ENCODE data around the gene ABI1. TPM values are rescaled to one million over a fixed set of nuclear protein-coding genes. Genes with fewer than 3 reads are reported as not detected.
A peak's percentile ranks its signal among the peaks of the same experiment; 100 is the strongest.

ABI1 gene
- total RNA-seq, 1 donor from 2014 or later = 67.5 TPM

DNA sequence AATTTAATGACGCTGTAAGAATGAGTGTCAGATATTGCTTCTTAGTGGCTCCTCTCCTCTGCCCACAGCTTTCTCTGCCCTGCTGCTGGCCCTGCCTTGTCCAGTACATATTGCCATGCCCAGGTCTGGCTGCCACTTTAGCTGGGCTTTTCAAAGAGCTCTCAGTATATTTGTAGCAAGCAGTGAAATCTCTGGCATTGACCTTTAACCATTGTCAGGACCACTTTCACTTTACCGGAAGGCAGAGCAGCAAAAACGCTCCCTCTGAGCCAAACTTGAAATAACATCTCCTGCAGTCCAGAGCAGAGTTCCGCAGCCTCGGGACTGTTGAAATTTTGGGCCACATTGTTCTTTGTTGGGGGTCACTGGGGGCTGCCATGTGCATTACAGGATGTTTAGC lies 149.4 kb downstream of the ABI1 start:
- Mint-ChIP-seq H3K4me1 (ENCODE audit: unreplicated experiment) (no peaks in the 10 kb centered on the region), H3K4me3 (ENCODE audit: unreplicated experiment) (no peak overlapping the region), H3K9me3 (ENCODE audit: unreplicated experiment) (no peaks in the 10 kb centered on the region), H3K27me3 (ENCODE audit: unreplicated experiment) (peaks cover 4% of the 10 kb centered on the region), H3K27ac (ENCODE audit: unreplicated experiment) (no peak overlapping the region), H3K36me3 (ENCODE audit: low read depth, unreplicated experiment) (peaks cover 20% of the 10 kb centered on the region)
- TF ChIP-seq, protein P1, sequence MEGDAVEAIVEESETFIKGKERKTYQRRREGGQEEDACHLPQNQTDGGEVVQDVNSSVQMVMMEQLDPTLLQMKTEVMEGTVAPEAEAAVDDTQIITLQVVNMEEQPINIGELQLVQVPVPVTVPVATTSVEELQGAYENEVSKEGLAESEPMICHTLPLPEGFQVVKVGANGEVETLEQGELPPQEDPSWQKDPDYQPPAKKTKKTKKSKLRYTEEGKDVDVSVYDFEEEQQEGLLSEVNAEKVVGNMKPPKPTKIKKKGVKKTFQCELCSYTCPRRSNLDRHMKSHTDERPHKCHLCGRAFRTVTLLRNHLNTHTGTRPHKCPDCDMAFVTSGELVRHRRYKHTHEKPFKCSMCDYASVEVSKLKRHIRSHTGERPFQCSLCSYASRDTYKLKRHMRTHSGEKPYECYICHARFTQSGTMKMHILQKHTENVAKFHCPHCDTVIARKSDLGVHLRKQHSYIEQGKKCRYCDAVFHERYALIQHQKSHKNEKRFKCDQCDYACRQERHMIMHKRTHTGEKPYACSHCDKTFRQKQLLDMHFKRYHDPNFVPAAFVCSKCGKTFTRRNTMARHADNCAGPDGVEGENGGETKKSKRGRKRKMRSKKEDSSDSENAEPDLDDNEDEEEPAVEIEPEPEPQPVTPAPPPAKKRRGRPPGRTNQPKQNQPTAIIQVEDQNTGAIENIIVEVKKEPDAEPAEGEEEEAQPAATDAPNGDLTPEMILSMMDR (IDR thresholded peaks at IDR 0.05; ENCODE audit: unreplicated experiment) = no peak
- DNase-seq (ENCODE audit: low spot score) = no peak

DNA sequence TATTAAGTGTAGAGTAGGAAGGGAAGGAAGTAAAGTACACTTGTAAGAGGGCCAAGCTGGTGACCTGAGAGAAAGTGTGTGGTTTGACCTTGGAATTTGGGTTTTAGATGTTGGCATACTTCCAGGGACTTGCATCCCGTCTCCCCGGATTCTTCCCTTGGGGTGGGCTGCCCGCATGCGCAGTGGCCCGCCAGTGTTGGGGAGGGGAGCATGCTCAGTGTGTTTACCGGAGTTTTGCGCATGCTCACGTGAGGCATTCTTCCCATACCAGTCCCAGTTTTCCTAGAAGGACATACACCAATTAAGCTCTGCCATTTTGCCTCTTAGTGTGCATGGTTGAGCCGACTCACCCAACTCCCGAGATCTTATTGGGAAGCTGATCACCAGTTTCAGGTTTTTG lies 153.8 kb downstream of the ABI1 start:
- Mint-ChIP-seq H3K4me1 (ENCODE audit: unreplicated experiment) (peaks cover 3% of the 10 kb centered on the region), H3K27me3 (ENCODE audit: unreplicated experiment) (peaks cover 4% of the 10 kb centered on the region), H3K9me3 (ENCODE audit: unreplicated experiment) (no peaks in the 10 kb centered on the region), H3K4me3 (ENCODE audit: unreplicated experiment) (no peak overlapping the region), H3K36me3 (ENCODE audit: low read depth, unreplicated experiment) (peaks cover 17% of the 10 kb centered on the region), H3K27ac (ENCODE audit: unreplicated experiment) (peak overlapping the region; percentile 13)
- TF ChIP-seq, protein P1 (IDR thresholded peaks at IDR 0.05; ENCODE audit: unreplicated experiment) = no peak
- no peak for DNase-seq (ENCODE audit: low spot score)

DNA sequence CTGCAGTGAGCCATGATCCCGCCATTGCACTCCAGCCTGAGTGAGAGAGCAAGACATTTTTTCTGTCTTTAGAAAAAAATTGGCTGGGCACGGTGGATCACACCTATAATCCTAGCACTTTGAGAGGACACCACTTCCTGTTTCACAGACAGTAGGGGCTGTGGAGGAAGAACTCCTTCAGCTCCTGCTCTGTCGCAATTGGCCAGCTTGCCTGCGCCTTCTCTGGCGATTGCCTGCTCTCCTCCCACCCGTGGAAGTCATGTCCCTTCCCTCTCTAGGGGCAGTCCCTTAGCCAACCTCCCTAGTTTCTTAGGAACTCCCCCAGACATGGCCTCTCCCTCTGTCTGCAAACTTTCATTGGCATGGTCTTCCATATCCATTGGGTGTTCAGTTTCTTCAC lies 154.6 kb downstream of the ABI1 start:
- peaks cover 4% of the 10 kb centered on the region for H3K27me3 Mint-ChIP-seq (ENCODE audit: unreplicated experiment)
- H3K27ac Mint-ChIP-seq (ENCODE audit: unreplicated experiment) = peak overlapping the region; percentile 13
- H3K4me1 Mint-ChIP-seq (ENCODE audit: unreplicated experiment) = peaks cover 3% of the 10 kb centered on the region
- H3K36me3 Mint-ChIP-seq (ENCODE audit: low read depth, unreplicated experiment) = peaks cover 17% of the 10 kb centered on the region
- TF ChIP-seq, protein P1 (IDR thresholded peaks at IDR 0.05; ENCODE audit: unreplicated experiment) = no peak
- H3K9me3 Mint-ChIP-seq (ENCODE audit: unreplicated experiment) = no peaks in the 10 kb centered on the region
- DNase-seq (ENCODE audit: low spot score) = no peak
- H3K4me3 Mint-ChIP-seq (ENCODE audit: unreplicated experiment) = peak overlapping the region; percentile 33

DNA sequence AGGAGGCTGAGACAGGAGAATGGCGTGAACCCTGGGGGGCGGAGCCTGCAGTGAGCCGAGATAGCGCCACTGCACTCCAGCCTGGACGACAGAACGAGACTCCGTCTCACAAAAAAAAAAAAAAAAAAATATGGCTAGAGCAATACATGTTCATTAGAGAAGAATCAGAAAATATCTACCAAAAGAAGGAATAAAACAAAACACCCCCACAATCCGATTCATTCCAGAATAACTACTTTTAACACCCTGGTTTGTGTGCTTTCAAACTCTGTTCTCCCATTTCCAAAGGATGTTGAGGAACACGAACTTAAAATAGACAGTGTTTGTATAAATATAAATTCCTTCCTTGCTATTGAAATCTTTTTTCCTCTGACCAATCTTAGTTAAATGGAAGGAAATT lies 156.8 kb downstream of the ABI1 start:
- H3K36me3 Mint-ChIP-seq (ENCODE audit: low read depth, unreplicated experiment) = peaks cover 17% of the 10 kb centered on the region

DNA sequence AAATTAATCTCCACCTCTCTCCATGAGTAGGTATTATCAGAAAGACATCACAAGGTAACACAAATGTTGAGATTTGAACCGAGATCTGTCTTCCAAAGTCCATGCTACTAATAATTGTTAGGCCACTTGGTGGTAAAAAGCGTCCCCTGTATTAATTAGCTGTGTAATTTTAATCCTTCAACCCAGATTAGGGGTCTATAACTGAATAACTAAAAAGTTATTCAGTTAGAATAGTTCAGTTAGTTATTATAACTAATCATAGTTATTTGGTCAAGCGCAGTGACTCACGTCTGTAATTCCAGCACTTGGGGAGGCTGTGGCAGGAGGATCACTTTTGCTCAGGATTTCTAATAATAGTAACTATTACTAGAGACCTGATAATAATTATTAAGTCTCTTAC lies 157.7 kb downstream of the ABI1 start:
- Mint-ChIP-seq H3K4me1 (ENCODE audit: unreplicated experiment) (peaks cover 11% of the 10 kb centered on the region), H3K27ac (ENCODE audit: unreplicated experiment) (no peak overlapping the region), H3K9me3 (ENCODE audit: unreplicated experiment) (no peaks in the 10 kb centered on the region), H3K36me3 (ENCODE audit: low read depth, unreplicated experiment) (peaks cover 11% of the 10 kb centered on the region), H3K4me3 (ENCODE audit: unreplicated experiment) (no peak overlapping the region), H3K27me3 (ENCODE audit: unreplicated experiment) (peaks cover 4% of the 10 kb centered on the region)
- DNase-seq (ENCODE audit: low spot score) = no peak
- TF ChIP-seq, protein P1 (IDR thresholded peaks at IDR 0.05; ENCODE audit: unreplicated experiment) = no peak

More for the DNA sequence above, 156.8 kb downstream of the ABI1 start:
- H3K4me3 Mint-ChIP-seq (ENCODE audit: unreplicated experiment) = no peak overlapping the region
- no peaks in the 10 kb centered on the region for H3K9me3 Mint-ChIP-seq (ENCODE audit: unreplicated experiment)
- peaks cover 4% of the 10 kb centered on the region for H3K4me1 Mint-ChIP-seq (ENCODE audit: unreplicated experiment)
- H3K27me3 Mint-ChIP-seq (ENCODE audit: unreplicated experiment) = peaks cover 4% of the 10 kb centered on the region
- TF ChIP-seq, protein P1 (IDR thresholded peaks at IDR 0.05; ENCODE audit: unreplicated experiment) = no peak
- no peak overlapping the region for H3K27ac Mint-ChIP-seq (ENCODE audit: unreplicated experiment)
- no peak for DNase-seq (ENCODE audit: low spot score)
